Cardiac fibroblast (primary cell): ENCODE data around the gene STARD13.

Experiments
- DNase-seq, 2 donors: peaks; one replicate each; pipeline versions ENCODE4 v3.0.0 to v3.0.0-alpha.2; 2010; ENCODE audit warnings: low read depth in 2 of 2
- H3K4me3 ChIP-seq, 2 donors: replicated peaks in 1 of 2; 1 replicate in 1 of 2; 2 replicates in 1 of 2; pipeline ENCODE4 v1.5.1; 2011; ENCODE audit warnings: low read depth in 2 of 2, low read length in 2 of 2, mild to moderate bottlenecking in 2 of 2, moderate library complexity in 1 of 2
- TF ChIP-seq, protein P1 (sequence below): IDR thresholded peaks from one replicate; pipeline ENCODE4 v1.5.1; 2011; ENCODE audit warnings: low read depth, mild to moderate bottlenecking, low read length, inconsistent platforms

The STARD13 gene

DNA sequence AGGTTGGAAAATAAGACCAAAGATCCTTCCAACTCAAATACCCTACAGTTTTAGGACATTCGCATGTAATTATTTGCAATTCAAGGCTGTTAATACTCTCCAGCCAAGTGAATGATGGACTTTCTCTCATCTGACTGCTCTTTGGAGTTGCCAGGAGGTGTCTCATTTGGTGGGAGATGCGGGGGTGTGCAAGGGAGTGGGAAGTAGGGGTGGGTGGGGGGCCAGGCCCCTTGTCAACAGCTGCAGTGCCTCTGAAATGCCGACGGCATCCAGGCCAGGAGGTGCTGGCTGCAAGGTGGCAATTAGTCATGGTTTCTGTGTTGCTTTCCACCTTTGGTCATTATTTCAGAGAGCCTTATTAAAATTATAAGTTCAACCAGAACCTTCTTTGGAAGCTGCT, 147.8 kb downstream of the STARD13 start:
- DNase-seq = no peak
- TF ChIP-seq, protein P1, sequence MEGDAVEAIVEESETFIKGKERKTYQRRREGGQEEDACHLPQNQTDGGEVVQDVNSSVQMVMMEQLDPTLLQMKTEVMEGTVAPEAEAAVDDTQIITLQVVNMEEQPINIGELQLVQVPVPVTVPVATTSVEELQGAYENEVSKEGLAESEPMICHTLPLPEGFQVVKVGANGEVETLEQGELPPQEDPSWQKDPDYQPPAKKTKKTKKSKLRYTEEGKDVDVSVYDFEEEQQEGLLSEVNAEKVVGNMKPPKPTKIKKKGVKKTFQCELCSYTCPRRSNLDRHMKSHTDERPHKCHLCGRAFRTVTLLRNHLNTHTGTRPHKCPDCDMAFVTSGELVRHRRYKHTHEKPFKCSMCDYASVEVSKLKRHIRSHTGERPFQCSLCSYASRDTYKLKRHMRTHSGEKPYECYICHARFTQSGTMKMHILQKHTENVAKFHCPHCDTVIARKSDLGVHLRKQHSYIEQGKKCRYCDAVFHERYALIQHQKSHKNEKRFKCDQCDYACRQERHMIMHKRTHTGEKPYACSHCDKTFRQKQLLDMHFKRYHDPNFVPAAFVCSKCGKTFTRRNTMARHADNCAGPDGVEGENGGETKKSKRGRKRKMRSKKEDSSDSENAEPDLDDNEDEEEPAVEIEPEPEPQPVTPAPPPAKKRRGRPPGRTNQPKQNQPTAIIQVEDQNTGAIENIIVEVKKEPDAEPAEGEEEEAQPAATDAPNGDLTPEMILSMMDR = no peak
- H3K4me3 ChIP-seq = no peak overlapping the region

DNA sequence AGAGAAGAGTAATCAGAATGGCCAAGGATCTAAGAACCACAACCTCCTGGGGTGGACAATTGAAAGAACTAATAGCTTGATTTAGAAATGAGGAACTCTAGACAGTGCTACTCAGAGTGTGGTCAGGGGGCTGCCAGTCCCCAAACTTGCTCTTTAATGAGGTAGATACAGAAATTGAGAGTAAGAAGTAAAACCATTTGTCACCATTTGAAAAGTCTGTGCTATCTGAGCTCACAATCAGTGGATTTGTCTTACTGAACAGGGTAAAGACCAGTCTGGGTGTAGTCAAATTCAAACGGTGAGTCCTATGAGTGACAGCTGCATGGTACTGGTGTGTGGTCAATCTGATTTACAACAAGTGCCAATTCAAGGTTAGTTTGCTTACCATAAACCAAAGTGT, 150.5 kb downstream of the STARD13 start:
- no peak for DNase-seq
- TF ChIP-seq, protein P1 = no peak
- no peak overlapping the region for H3K4me3 ChIP-seq

DNA sequence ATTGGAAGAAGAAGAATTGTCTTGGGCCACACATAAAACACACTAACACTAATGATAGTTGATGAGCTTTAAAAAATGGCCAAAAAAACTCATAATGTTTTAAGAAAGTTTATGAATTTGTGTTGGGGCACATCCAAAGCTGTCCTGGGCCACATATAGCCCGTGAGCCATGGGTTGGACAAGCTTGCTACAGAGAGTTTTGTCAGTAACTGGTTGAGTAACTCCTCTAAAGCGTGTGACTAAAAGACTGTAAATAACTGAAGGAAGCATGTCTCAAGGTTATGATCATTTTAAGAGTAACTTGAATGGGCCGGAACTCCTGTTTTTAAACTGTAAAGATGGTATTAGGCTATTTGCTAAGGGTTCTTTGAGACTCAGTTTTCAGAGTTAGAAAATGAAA, 151.3 kb downstream of the STARD13 start:
- peak in 1 of 2 donors; percentile 57 for DNase-seq
- TF ChIP-seq, protein P1 = no peak
- H3K4me3 ChIP-seq = no peak overlapping the region

DNA sequence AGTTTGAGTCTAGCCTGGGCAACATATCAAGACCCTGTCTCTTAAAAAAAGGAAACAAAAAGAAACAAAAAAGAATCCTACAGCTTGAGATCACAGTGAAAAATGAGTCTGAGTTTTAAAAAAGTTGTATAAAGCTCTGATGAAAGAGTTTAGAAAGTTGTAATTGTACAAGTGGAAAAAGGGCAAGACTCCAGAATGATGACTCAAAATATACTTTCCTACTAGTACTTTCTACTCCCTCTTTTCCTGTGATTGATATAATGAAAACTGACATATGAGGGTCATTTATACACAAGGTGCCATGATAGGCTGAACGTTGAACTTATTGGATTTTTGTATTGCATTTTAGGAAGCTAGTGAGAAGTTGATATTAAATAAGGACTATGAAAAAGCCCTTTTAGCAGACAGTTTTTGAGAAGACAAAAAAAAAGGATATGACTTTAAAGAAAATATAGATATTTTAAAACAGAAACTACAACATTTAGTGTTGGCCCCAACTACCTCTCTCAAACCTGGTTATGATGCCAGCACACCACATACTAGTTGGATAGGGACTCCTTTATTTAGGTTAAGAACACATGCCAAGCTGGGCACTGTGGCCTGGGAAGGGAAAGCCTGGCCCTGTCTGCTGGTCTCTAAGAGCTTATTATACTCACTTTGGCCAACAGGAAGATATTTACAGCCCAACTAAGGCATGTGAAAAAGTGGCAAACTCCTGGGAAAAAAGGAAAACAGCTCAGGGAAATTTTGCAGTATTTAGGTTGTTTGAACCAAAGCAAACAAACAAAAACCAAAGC, 152.7 kb downstream of the STARD13 start:
- no peak overlapping the region for H3K4me3 ChIP-seq
- TF ChIP-seq, protein P1 = no peak
- peak; percentile 64 to 68 for DNase-seq

DNA sequence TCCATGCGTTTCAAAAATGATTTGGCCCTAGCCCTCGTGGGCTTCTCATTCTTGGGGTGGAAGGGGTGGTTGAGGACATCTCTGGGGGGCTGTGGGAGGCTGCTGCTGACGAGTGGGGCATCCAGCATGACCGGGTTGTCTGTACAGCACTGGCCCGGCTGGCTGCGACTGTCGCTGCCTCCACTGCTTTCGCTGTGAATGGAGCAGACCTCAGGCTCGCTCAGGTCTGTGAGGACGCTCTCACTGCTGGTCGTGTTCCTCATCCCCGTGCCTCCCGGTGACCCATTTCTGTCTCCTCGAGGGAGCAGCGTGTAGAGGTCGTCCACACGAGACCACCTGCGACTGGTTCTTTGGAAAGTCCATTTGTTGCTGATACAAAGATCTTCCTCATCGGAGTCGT, 155.7 kb downstream of the STARD13 start:
- DNase-seq = no peak
- TF ChIP-seq, protein P1 = no peak
- H3K4me3 ChIP-seq = no peak overlapping the region

DNA sequence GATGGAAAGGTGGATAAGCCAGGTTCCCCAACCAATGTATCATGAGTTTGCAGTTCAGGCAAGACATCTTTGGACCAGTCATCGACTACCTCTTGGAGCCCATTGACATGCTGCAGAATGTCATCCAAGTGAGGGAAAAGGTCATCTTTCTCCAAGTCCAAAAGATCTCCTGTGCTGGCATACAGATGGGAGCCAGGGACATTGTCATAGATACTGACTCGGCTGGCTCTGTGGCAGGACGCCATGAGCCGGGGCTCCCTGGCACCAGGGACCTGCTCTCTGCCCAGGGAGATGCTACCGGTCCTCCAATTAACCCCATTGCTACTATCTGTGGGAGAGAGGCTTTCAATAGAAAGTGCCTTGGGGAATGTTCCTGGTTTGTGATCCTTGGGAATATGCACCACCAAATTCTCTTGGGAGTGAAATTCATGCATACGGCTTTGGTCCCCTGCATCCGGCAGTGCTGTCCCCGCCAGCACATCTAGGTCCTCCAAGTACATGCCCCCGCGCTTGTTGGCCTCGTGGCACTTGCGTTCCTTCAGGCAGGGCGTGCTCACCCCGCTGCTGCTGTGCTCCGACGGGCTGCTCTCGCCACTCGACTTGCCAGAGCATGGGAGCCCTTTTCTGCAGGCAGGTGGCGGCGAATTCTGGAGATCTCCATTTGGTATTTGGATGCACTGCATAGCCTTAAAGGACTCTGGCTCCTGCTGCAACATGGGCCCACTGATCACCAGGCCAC, 156.3 kb downstream of the STARD13 start:
- TF ChIP-seq, protein P1 = no peak
- no peak overlapping the region for H3K4me3 ChIP-seq
- no peak for DNase-seq
